Endothelial cell of umbilical vein (primary cell): Measurements from ENCODE around the gene CLEC4M. TPM values are rescaled to one million over a fixed set of nuclear protein-coding genes. Genes with fewer than 3 reads are reported as not detected.

Experiments
- BruUV-seq: library from RNA; stranded (reverse); fragments of 400-500 nt; replicated peaks from 2 replicates; lab custom pipeline; 2021; lab: Mats Ljungman, UMichigan
- CTCF ChIA-PET: fragments of 300-600, 350-600 bp; sonication (Branson Sonifier 250); formaldehyde crosslinking; loops from one replicate; lab custom pipeline; 2021; ENCODE audit warnings: antibody characterized with exemption, inconsistent platforms; lab: Charles Lee
- POLR2A ChIA-PET: fragments of 300-600, 350-600 bp; sonication (Branson Sonifier 250); formaldehyde crosslinking; loops from one replicate; lab custom pipeline; 2021; ENCODE audit warnings: antibody characterized with exemption, inconsistent platforms; lab: Charles Lee
- DNase-seq: peaks from one replicate; pipeline ENCODE4 v3.0.0-alpha.2; 2011; ENCODE audit warnings: low read depth, low spot score
- FAIRE-seq: peaks from 2 replicates; lab custom pipeline; 2011; peaks lifted over from hg19 to GRCh38; lab: Jason Lieb, UNC
- H2AFZ ChIP-seq: 2 replicates; pipeline ENCODE4 v1.6.0; 2012; ENCODE audit warnings: low read depth, low read length, control low read depth, inconsistent platforms
- H3K27ac ChIP-seq: 2 replicates; pipeline ENCODE4 v1.5.1; 2011; ENCODE audit warnings: low read depth, mild to moderate bottlenecking, control low read depth, low read length, moderate library complexity; ENCODE audit not compliant: insufficient read depth
- H3K27me3 ChIP-seq, 2 experiments: 2 replicates each; pipeline versions ENCODE4 v1.6.0 to v1.6.1; 2011; ENCODE audit warnings: low read length in 2 of 2, mixed read lengths in 1 of 2; ENCODE audit not compliant: control insufficient read depth in 2 of 2, insufficient read depth in 2 of 2
- H3K36me3 ChIP-seq, 2 experiments: 2 replicates in 1 of 2; 3 replicates in 1 of 2; pipeline ENCODE4 v1.5.1; 2011; ENCODE audit warnings: low read length in 2 of 2, mild to moderate bottlenecking in 1 of 2, moderate library complexity in 1 of 2; ENCODE audit not compliant: control insufficient read depth in 2 of 2, insufficient read depth in 2 of 2; ENCODE audit errors: extremely low read depth in 1 of 2
- H3K4me1 ChIP-seq: 3 replicates; pipeline ENCODE4 v1.5.1; 2011; ENCODE audit warnings: mild to moderate bottlenecking, low read length; ENCODE audit not compliant: control insufficient read depth, insufficient read depth; ENCODE audit errors: extremely low read depth
- H3K4me2 ChIP-seq: 2 replicates; pipeline ENCODE4 v1.6.1; 2011; ENCODE audit warnings: low read length, control low read depth, mixed read lengths; ENCODE audit not compliant: insufficient read depth
- H3K4me3 ChIP-seq, 3 experiments: fragments of 200-600 bp in 1 of 3; sonication (generic), shearing (Covaris generic) in 1 of 3; replicated peaks in 1 of 3; 2 replicates each; pipeline ENCODE4 v1.5.1; 2011 to 2016; ENCODE audit warnings: control low read depth in 3 of 3, low read length in 3 of 3, mild to moderate bottlenecking in 2 of 3, inconsistent platforms in 1 of 3, low read depth in 1 of 3, moderate library complexity in 1 of 3; ENCODE audit not compliant: insufficient read depth in 1 of 3
- H3K79me2 ChIP-seq: 2 replicates; pipeline ENCODE4 v1.6.0; 2012; ENCODE audit warnings: low read length, inconsistent platforms; ENCODE audit not compliant: control insufficient read depth, insufficient read depth
- H3K9ac ChIP-seq: replicated peaks from 2 replicates; pipeline ENCODE3; 2011; ENCODE audit warnings: low read length, control low read depth; ENCODE audit not compliant: insufficient read depth; ENCODE audit errors: extremely low read depth
- H3K9me1 ChIP-seq: replicated peaks from 3 replicates; pipeline ENCODE4 v1.6.0; 2011; ENCODE audit warnings: mild to moderate bottlenecking, low read length; ENCODE audit not compliant: control insufficient read depth, insufficient read depth; ENCODE audit errors: extremely low read depth
- H3K9me3 ChIP-seq: replicated peaks from 2 replicates; pipeline ENCODE4 v1.5.1; 2012; ENCODE audit warnings: low read length, inconsistent platforms; ENCODE audit not compliant: control insufficient read depth, insufficient read depth
- H4K20me1 ChIP-seq: replicated peaks from 2 replicates; pipeline ENCODE3; 2011; ENCODE audit warnings: mild to moderate bottlenecking, low read length; ENCODE audit not compliant: control insufficient read depth, insufficient read depth; ENCODE audit errors: extremely low read depth
- CTCF ChIP-seq, 2 donors: IDR thresholded peaks; 1 replicate in 1 of 2; 2 replicates in 1 of 2; pipeline ENCODE4 v1.5.1; 2011; ENCODE audit warnings: low read length in 2 of 2, mild to moderate bottlenecking in 2 of 2, moderate library complexity in 2 of 2, control low read depth in 1 of 2, inconsistent platforms in 1 of 2, low read depth in 1 of 2; ENCODE audit not compliant: insufficient read depth in 1 of 2; ENCODE audit errors: extremely low read depth in 1 of 2
- EZH2 ChIP-seq: IDR thresholded peaks from 2 replicates; pipeline ENCODE4 v1.6.1; 2012; ENCODE audit warnings: borderline replicate concordance, low read depth, mild to moderate bottlenecking, moderate library complexity, low read length, inconsistent platforms; ENCODE audit not compliant: severe bottlenecking
- FOS ChIP-seq: IDR thresholded peaks from 2 replicates; pipeline ENCODE4 v1.6.1; 2011; ENCODE audit warnings: mild to moderate bottlenecking, low read length, moderate library complexity, borderline replicate concordance; ENCODE audit not compliant: insufficient read depth
- GATA2 ChIP-seq: IDR thresholded peaks from 2 replicates; pipeline ENCODE4 v1.7.0; 2011; ENCODE audit warnings: low read depth, mild to moderate bottlenecking, moderate library complexity, mixed read lengths, low read length; ENCODE audit not compliant: insufficient read length, insufficient read depth
- JUN ChIP-seq: IDR thresholded peaks from 2 replicates; pipeline ENCODE4 v1.6.1; 2011; ENCODE audit warnings: borderline replicate concordance, low read depth; ENCODE audit not compliant: insufficient read length, insufficient read depth
- MAX ChIP-seq: IDR thresholded peaks from 2 replicates; pipeline ENCODE4 v1.6.1; 2011; ENCODE audit not compliant: insufficient read depth, insufficient read length
- MYC ChIP-seq: IDR thresholded peaks from one replicate; pipeline ENCODE4 v1.6.1; 2011; ENCODE audit warnings: mild to moderate bottlenecking, low read depth, low read length
- POLR2A ChIP-seq: IDR thresholded peaks from 2 replicates; pipeline ENCODE4 v1.6.1; 2012; ENCODE audit warnings: low read depth, mild to moderate bottlenecking, control low read depth, low read length
- POLR2AphosphoS5 ChIP-seq: IDR thresholded peaks from 2 replicates; pipeline ENCODE4 v1.6.1; 2012; ENCODE audit warnings: low read depth, mild to moderate bottlenecking, control low read depth, low read length, moderate library complexity; ENCODE audit not compliant: insufficient read depth
- dilution Hi-C: fragments of 300-500 bp; cut with MboI; formaldehyde crosslinking; loops from one replicate; pipeline ENCODE4 v1.15.0; 2019; ENCODE audit warnings: low sequenced_read_pairs; ENCODE audit not compliant: extremely low pct_ligation_motif_present
- intact Hi-C: fragments of 100-400 bp; cut with micrococcal nuclease; formaldehyde crosslinking; loops from one replicate; pipeline ENCODE4 v1.10.0; 2022
- polyA plus RNA-seq, 4 experiments: library from polyadenylated mRNA; depleted of rRNA in 3 of 4; stranded (reverse) in 3 of 4; unstranded in 1 of 4; fragments of >200 nt; gene quantifications; 2 replicates each; pipeline versions ENCODE4 v1.2.1 to v1.2.3, GENCODE V29; 2011 to 2012; ENCODE audit warnings: missing spikeins in 1 of 4
- total RNA-seq: library from RNA; stranded (reverse); gene quantifications from 2 replicates; pipeline ENCODE4 v1.2.3, GENCODE V29; 2021

CLEC4M gene
- total and polyA plus RNA-seq, 2 donors (not counting 3 experiments of a cell fraction or from before 2014, with no cell fraction given) = 0.46 to 1.0 TPM

- no peaks in the 10 kb centered on the region for H3K27me3 ChIP-seq
- H3K4me3 ChIP-seq = no peak overlapping the region
- H3K9ac ChIP-seq = no peak overlapping the region
- intact Hi-C loops = no loop called here
- no peak overlapping the region for H3K4me2 ChIP-seq
- FAIRE-seq = no peak
- H3K27ac ChIP-seq = no peak overlapping the region
- dilution Hi-C loops = no loop called here
- H3K4me1 ChIP-seq = no peaks in the 10 kb centered on the region
- TF ChIP-seq MYC = no peak
- TF ChIP-seq POLR2A = no peak
- TF ChIP-seq JUN = no peak
- TF ChIP-seq POLR2AphosphoS5 = no peak
- TF ChIP-seq FOS = no peak
- no peak for TF ChIP-seq GATA2
- no peak for TF ChIP-seq MAX
- no peak for TF ChIP-seq CTCF (IDR thresholded peaks at IDR 0.05; ENCODE audit: extremely low read depth in 1 of 2, insufficient read depth in 1 of 2, low read depth in 1 of 2, low read length in 2 of 2)
- no peak for TF ChIP-seq EZH2
- CTCF ChIA-PET = no interaction called here
- H4K20me1 ChIP-seq = no peaks in the 10 kb centered on the region
- H3K79me2 ChIP-seq = no peaks in the 10 kb centered on the region
- H3K9me1 ChIP-seq = no peaks in the 10 kb centered on the region
- no peaks in the 10 kb centered on the region for H3K36me3 ChIP-seq
- DNase-seq = no peak
- POLR2A ChIA-PET = no interaction called here
- no TSS peak for BruUV-seq
- no peak overlapping the region for H2AFZ ChIP-seq
- no peaks in the 10 kb centered on the region for H3K9me3 ChIP-seq
These were observed 9.8 kb downstream of the CLEC4M start for GRCh38 chr19:7772752-7773291.
